HEK293 (cell line): ENCODE results near the gene SLC27A3.

Source experiments
- ATF2 ChIP-seq: fragments of 450-650 bp; formaldehyde crosslinking; IDR thresholded peaks from 2 replicates; pipeline ENCODE4 v1.5.1; 2016; ENCODE audit warnings: missing biosample characterization, missing genetic modification characterization, low read depth
- CTCF ChIP-seq: fragments of 450-650 bp; formaldehyde crosslinking; IDR thresholded peaks from 2 replicates; pipeline ENCODE4 v1.5.1; 2016; ENCODE audit warnings: missing biosample characterization, missing genetic modification characterization
- SP7 ChIP-seq: fragments of 450-650 bp; formaldehyde crosslinking; IDR thresholded peaks from 2 replicates; pipeline ENCODE4 v1.5.1; 2016; ENCODE audit warnings: missing biosample characterization, missing genetic modification characterization
- ZBTB7A ChIP-seq: fragments of 450-650 bp; formaldehyde crosslinking; IDR thresholded peaks from 2 replicates; pipeline ENCODE4 v1.5.1; 2016; ENCODE audit warnings: low read depth, missing biosample characterization, missing genetic modification characterization
- ZFHX2 ChIP-seq: fragments of 450-650 bp; formaldehyde crosslinking; conservative IDR thresholded peaks from 2 replicates; pipeline ENCODE4 v1.5.1; 2016; ENCODE audit warnings: missing biosample characterization, missing genetic modification characterization
- ZFP41 ChIP-seq: fragments of 450-650 bp; formaldehyde crosslinking; IDR thresholded peaks from 2 replicates; pipeline ENCODE4 v1.5.1; 2016; ENCODE audit warnings: missing biosample characterization, missing genetic modification characterization, borderline replicate concordance
- ZNF211 ChIP-seq: fragments of 450-650 bp; formaldehyde crosslinking; IDR thresholded peaks from 2 replicates; pipeline ENCODE4 v1.5.1; 2016; ENCODE audit warnings: low read depth, missing biosample characterization, missing genetic modification characterization
- ZNF362 ChIP-seq: fragments of 450-650 bp; formaldehyde crosslinking; IDR thresholded peaks from 2 replicates; pipeline ENCODE4 v1.5.1; 2016; ENCODE audit warnings: missing biosample characterization, missing genetic modification characterization
- ZNF639 ChIP-seq: fragments of 450-650 bp; formaldehyde crosslinking; IDR thresholded peaks from 2 replicates; pipeline ENCODE4 v1.5.1; 2016; ENCODE audit warnings: missing biosample characterization, missing genetic modification characterization
- ZNF660 ChIP-seq: fragments of 450-650 bp; IDR thresholded peaks from 2 replicates; pipeline ENCODE4 v1.5.1; 2018; ENCODE audit warnings: missing biosample characterization, mild to moderate bottlenecking, missing genetic modification characterization
- ZNF768 ChIP-seq: fragments of 450-650 bp; formaldehyde crosslinking; IDR thresholded peaks from 2 replicates; pipeline ENCODE4 v1.5.1; 2018; ENCODE audit warnings: missing biosample characterization, mild to moderate bottlenecking, missing genetic modification characterization
- ZNF785 ChIP-seq: fragments of 450-650 bp; formaldehyde crosslinking; IDR thresholded peaks from 2 replicates; pipeline ENCODE4 v1.5.1; 2016; ENCODE audit warnings: missing biosample characterization, missing genetic modification characterization
- ZNF830 ChIP-seq: fragments of 450-650 bp; IDR thresholded peaks from 2 replicates; pipeline ENCODE4 v1.5.0; 2018; ENCODE audit warnings: missing biosample characterization, missing genetic modification characterization, low read depth, mild to moderate bottlenecking, moderate library complexity

- no peak for TF ChIP-seq CTCF (tag by site-specific recombination)
- TF ChIP-seq SP7 (tag by site-specific recombination), result no peak
- no peak for TF ChIP-seq ZNF660 (tag by site-specific recombination)
- no peak for TF ChIP-seq ZNF639 (tag by site-specific recombination)
- no peak for TF ChIP-seq ZNF785 (tag by site-specific recombination)
- no peak for TF ChIP-seq ZFHX2 (tag by site-specific recombination)
- no peak for TF ChIP-seq ZNF830
- TF ChIP-seq ATF2, result no peak
- no peak for TF ChIP-seq ZNF362 (tag by site-specific recombination)
- TF ChIP-seq ZBTB7A (tag by site-specific recombination), result no peak
- no peak for TF ChIP-seq ZNF768 (tag by site-specific recombination)
- TF ChIP-seq ZFP41 (tag by site-specific recombination), result no peak
- TF ChIP-seq ZNF211 (tag by site-specific recombination), result no peak
These were observed 30.0 kb downstream of the SLC27A3 start for GRCh38 chr1:153805042-153805745.
